Measurements from ENCODE around the gene SHTN1.

The SHTN1 gene

DNA sequence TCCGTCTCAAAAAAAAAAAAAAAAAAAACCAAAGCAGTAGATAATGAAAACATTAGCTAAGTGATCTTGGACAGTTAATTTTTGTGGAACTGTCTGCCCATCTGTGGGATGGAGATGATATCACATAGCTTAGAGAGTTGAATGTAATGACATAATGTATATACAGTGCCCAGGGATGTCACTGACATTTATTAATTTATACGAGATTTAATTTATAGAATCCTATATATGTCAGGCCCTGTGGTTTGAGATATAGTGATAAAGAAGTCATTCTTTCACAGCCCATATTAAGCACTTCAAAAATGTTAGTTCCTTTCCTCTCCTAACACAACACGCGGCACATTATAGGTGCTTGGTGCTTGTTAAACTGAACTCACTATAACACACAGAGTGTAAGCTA lies 151.7 kb downstream of the SHTN1 start:
- CTCF ChIA-PET: no interaction called here
- DNase-seq (ENCODE audit: extremely low spot score): no peak
- POLR2A ChIA-PET: no interaction called here
- no peak for TF ChIP-seq HDGF (IDR thresholded peaks at IDR 0.05; ENCODE audit: borderline replicate concordance)
- no peak for TF ChIP-seq ELF4 (IDR thresholded peaks at IDR 0.05)
- no peak for TF ChIP-seq TARDBP (IDR thresholded peaks at IDR 0.05)
- TF ChIP-seq SUZ12 (IDR thresholded peaks at IDR 0.05): no peak
- TF ChIP-seq, protein P1, sequence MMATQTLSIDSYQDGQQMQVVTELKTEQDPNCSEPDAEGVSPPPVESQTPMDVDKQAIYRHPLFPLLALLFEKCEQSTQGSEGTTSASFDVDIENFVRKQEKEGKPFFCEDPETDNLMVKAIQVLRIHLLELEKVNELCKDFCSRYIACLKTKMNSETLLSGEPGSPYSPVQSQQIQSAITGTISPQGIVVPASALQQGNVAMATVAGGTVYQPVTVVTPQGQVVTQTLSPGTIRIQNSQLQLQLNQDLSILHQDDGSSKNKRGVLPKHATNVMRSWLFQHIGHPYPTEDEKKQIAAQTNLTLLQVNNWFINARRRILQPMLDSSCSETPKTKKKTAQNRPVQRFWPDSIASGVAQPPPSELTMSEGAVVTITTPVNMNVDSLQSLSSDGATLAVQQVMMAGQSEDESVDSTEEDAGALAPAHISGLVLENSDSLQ (IDR thresholded peaks at IDR 0.05): no peak
- TF ChIP-seq FOXA1 (IDR thresholded peaks at IDR 0.05): no peak

DNA sequence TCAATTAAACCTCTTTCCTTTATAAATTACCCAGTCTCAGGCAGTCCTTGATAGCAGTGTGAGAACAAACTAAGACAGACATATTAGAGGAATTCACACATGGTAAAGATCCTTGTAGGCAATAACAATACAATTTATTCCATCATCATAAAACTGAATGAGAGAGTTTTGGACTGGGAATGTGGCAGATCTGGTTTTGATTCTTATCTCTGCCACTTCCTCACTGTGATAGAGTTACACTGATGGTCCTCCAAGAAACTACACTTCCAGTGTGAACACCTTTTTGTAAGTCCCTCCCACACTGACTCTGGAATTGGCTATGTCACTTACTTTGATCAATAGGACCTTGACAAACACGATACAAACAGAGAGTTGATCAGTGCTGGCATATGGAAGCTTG lies 152.7 kb downstream of the SHTN1 start:
- ChIA-PET CTCF (interaction anchor here (0.6 to 0.7 kb wide), 2 partner anchors 15 to 23 kb away, joined by 3 read pairs; no protein-coding TSS in a partner anchor), POLR2A (no interaction called here)
- TF ChIP-seq, protein P1 (IDR thresholded peaks at IDR 0.05): no peak
- TF ChIP-seq ARNT (IDR thresholded peaks at IDR 0.05) (no peak), SUZ12 (IDR thresholded peaks at IDR 0.05) (no peak), FOXA1 (IDR thresholded peaks at IDR 0.05) (no peak)
- DNase-seq (ENCODE audit: extremely low spot score): no peak

DNA sequence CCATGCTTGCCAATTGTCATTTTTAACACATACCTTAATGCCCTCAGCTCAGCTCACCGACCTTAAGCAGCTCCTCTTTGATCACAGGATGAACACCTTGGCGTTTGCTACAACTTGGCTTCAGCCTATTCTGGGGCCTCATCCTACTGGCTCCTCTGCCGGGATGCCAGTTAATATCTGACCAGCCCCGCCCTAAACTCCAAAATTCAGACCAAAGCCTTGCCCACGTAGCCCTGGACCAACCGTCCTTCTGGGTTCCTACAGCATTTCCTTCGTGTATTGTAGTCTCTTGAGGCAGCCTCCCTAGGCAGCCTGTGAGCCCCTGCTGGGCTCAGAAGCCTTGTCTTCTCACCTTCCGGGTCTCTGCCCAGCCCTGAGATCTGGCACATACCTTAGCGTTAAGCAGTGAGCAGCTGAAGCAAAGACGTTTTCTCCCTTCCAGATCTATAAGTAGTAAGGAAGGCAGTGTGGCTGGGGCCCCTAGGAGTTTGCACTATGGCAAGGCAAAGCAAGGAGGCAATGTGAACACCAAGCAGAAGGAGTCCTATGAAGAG lies 154.9 kb downstream of the SHTN1 start:
- CTCF ChIA-PET: interaction anchor here (1.5 kb wide), 1 partner anchor 10 kb away, joined by 3 read pairs; no protein-coding TSS in a partner anchor
- TF ChIP-seq HDGF (IDR thresholded peaks at IDR 0.05; ENCODE audit: borderline replicate concordance) (no peak), SUZ12 (IDR thresholded peaks at IDR 0.05) (no peak), TARDBP (IDR thresholded peaks at IDR 0.05) (no peak), ELF4 (IDR thresholded peaks at IDR 0.05) (no peak), FOXA1 (IDR thresholded peaks at IDR 0.05) (no peak), ZNF384 (IDR thresholded peaks at IDR 0.05) (no peak), NFRKB (IDR thresholded peaks at IDR 0.05) (no peak), L3MBTL2 (conservative IDR thresholded peaks at IDR 0.05) (no peak), FOXM1 (IDR thresholded peaks at IDR 0.05; ENCODE audit: borderline replicate concordance) (no peak), FOXK2 (IDR thresholded peaks at IDR 0.05) (no peak), LEF1 (IDR thresholded peaks at IDR 0.05; ENCODE audit: borderline replicate concordance) (no peak)
- TF ChIP-seq, protein P1 (IDR thresholded peaks at IDR 0.05): no peak
- POLR2A ChIA-PET: interaction anchor here (1.5 to 1.7 kb wide), 2 partner anchors 11 to 13 kb away, joined by 5 to 15 read pairs; no protein-coding TSS in a partner anchor
- DNase-seq (ENCODE audit: extremely low spot score): no peak

DNA sequence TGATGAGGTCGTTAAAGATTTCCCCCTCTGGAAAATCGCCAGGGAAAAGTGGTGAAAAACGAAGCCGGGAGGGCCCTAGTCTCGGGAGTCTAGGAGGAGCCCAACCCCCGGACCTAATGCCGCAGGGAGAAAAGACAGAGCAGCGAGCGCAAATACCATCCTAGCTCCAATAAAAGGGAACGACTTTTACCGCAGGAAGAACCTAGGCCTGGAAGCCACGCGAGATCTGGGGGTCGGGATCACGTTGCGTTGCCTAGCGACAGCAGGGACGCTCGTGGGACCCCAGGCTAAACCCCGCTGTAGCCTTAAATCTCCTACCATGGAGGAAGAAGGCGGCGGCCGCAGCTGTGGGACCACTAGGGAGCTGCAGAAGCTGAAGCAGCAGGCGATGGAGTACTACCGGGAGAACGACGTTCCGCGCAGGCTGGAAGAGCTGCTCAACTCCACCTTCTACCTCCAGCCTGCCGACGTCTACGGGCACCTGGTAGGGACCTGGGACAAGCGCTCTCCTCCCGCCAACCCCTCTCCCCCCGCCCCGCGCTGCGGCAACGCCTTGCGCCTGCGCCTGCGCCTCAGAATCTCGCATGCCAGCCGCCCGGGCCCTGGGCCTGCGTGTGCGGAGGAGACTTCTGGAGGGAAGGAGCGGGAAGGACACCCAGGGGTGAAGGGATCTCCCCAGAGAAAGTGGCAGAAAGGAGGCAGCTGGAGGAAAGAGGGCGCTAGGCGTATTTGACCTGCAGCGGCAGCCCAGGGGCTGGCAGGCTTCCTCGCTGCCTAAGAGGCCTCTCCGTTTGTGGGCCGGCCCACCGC lies 155.5 kb downstream of the SHTN1 start, which contains the start of gene ENO4:
ENO4 (plus strand) TSS at position 252 of the 810 bp plus-strand sequence; CDS start at position 320, 68 bp downstream.
- POLR2A ChIA-PET: interaction anchor here (0.7 to 1.7 kb wide), 4 partner anchors 10 to 318 kb away, joined by 3 to 15 read pairs (median 4); no protein-coding TSS in a partner anchor
- peak; percentile 95 for DNase-seq (ENCODE audit: extremely low spot score)
- CTCF ChIA-PET: interaction anchor here (0.6 to 1.5 kb wide), 2 partner anchors 9 to 581 kb away, joined by 3 read pairs; no protein-coding TSS in a partner anchor
- TF ChIP-seq ARNT (IDR thresholded peaks at IDR 0.05): no peak
- TF ChIP-seq L3MBTL2 (conservative IDR thresholded peaks at IDR 0.05): peak; percentile 92
- no peak for TF ChIP-seq FOXM1 (IDR thresholded peaks at IDR 0.05; ENCODE audit: borderline replicate concordance)
- TF ChIP-seq, protein P1 (IDR thresholded peaks at IDR 0.05): no peak

DNA sequence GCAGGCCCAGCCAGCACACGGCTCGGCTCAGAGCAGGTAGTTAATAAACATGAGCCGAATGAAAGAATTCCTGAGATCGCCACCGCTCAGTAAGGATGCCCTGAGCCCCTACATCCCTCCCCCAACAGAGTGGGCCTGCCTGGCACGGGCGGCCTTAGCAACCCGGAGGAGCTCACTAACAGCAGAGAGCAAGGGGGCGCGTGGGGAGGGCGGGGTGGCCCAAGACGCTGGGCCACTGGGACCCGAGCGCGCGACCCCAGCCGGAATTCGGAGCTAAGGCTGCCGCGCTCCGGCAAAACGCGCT lies 156.1 kb downstream of the SHTN1 start:
- ChIA-PET CTCF (interaction anchor here (0.6 to 1.5 kb wide), 2 partner anchors 9 to 581 kb away, joined by 3 read pairs; no protein-coding TSS in a partner anchor), POLR2A (interaction anchor here (0.7 to 1.7 kb wide), 4 partner anchors 9 to 319 kb away, joined by 3 to 15 read pairs (median 4); no protein-coding TSS in a partner anchor)
- TF ChIP-seq SP1 (IDR thresholded peaks at IDR 0.05) (no peak), LEF1 (IDR thresholded peaks at IDR 0.05; ENCODE audit: borderline replicate concordance) (no peak), SUZ12 (IDR thresholded peaks at IDR 0.05) (no peak), ZNF384 (IDR thresholded peaks at IDR 0.05) (no peak), CTBP1 (IDR thresholded peaks at IDR 0.05; ENCODE audit: borderline replicate concordance) (no peak), TARDBP (IDR thresholded peaks at IDR 0.05) (no peak), FOXK2 (IDR thresholded peaks at IDR 0.05) (no peak), NFRKB (IDR thresholded peaks at IDR 0.05) (no peak), FOXA1 (IDR thresholded peaks at IDR 0.05) (no peak), L3MBTL2 (conservative IDR thresholded peaks at IDR 0.05) (no peak), FOXM1 (IDR thresholded peaks at IDR 0.05; ENCODE audit: borderline replicate concordance) (no peak)
- TF ChIP-seq, protein P1 (IDR thresholded peaks at IDR 0.05): no peak
- peak; percentile 33 for DNase-seq (ENCODE audit: extremely low spot score)
